Astrocyte (in vitro differentiated cells and primary cell): ENCODE data around the gene PACSIN1. TPM values are rescaled to one million over a fixed set of nuclear protein-coding genes. Genes with fewer than 3 reads are reported as not detected.

Experiments
- DNase-seq: peaks from one replicate; pipeline ENCODE4 v3.0.0-alpha.2; 2010; ENCODE audit warnings: low read depth
- FAIRE-seq: peaks from 2 replicates; lab custom pipeline; 2011; peaks lifted over from hg19 to GRCh38; lab: Jason Lieb, UNC
- H2AFZ ChIP-seq: 2 replicates; pipeline ENCODE4 v1.6.0; 2012; ENCODE audit warnings: low read depth, low read length, inconsistent platforms
- H3K27ac ChIP-seq: 2 replicates; pipeline ENCODE4 v1.5.1; 2011; ENCODE audit warnings: low read depth, low read length, inconsistent platforms
- H3K27me3 ChIP-seq: 2 replicates; pipeline ENCODE4 v1.6.0; 2011; ENCODE audit warnings: low read length, inconsistent platforms; ENCODE audit not compliant: insufficient read depth
- H3K36me3 ChIP-seq: 2 replicates; pipeline ENCODE4 v1.5.1; 2011; ENCODE audit warnings: low read length, inconsistent platforms; ENCODE audit not compliant: insufficient read depth
- H3K4me1 ChIP-seq: 2 replicates; pipeline ENCODE4 v1.5.1; 2011; ENCODE audit warnings: low read length, inconsistent platforms; ENCODE audit not compliant: insufficient read depth
- H3K4me2 ChIP-seq: 2 replicates; pipeline ENCODE4 v1.6.0; 2012; ENCODE audit warnings: low read length, inconsistent platforms
- H3K4me3 ChIP-seq: 2 replicates; pipeline ENCODE4 v1.5.1; 2011; ENCODE audit warnings: low read depth, mild to moderate bottlenecking, low read length, inconsistent platforms; ENCODE audit not compliant: insufficient read depth
- H3K79me2 ChIP-seq: 2 replicates; pipeline ENCODE4 v1.6.0; 2012; ENCODE audit warnings: mild to moderate bottlenecking, low read length, inconsistent platforms; ENCODE audit not compliant: insufficient read depth
- H3K9ac ChIP-seq: 2 replicates; pipeline ENCODE4 v1.6.0; 2012; ENCODE audit warnings: mild to moderate bottlenecking, low read length, inconsistent platforms
- H3K9me3 ChIP-seq: 2 replicates; pipeline ENCODE4 v1.5.1; 2012; ENCODE audit warnings: low read depth, mild to moderate bottlenecking, low read length, inconsistent platforms; ENCODE audit not compliant: insufficient read depth
- H4K20me1 ChIP-seq: 2 replicates; pipeline ENCODE4 v1.6.0; 2012; ENCODE audit warnings: low read length, inconsistent platforms; ENCODE audit not compliant: insufficient read depth
- H3K27ac Mint-ChIP-seq: one replicate; pipeline ENCODE4 v1.8.0; 2021; ENCODE audit warnings: mild to moderate bottlenecking, mixed read lengths; ENCODE audit not compliant: unreplicated experiment
- H3K27me3 Mint-ChIP-seq: one replicate; pipeline ENCODE4 v1.8.0; 2021; ENCODE audit warnings: low read depth, mixed read lengths; ENCODE audit not compliant: unreplicated experiment
- H3K36me3 Mint-ChIP-seq: one replicate; pipeline ENCODE4 v1.8.0; 2021; ENCODE audit warnings: low read depth, mixed read lengths; ENCODE audit not compliant: unreplicated experiment
- H3K4me1 Mint-ChIP-seq: one replicate; pipeline ENCODE4 v1.8.0; 2021; ENCODE audit warnings: low read depth, mixed read lengths; ENCODE audit not compliant: unreplicated experiment
- H3K4me3 Mint-ChIP-seq: one replicate; pipeline ENCODE4 v1.8.0; 2021; ENCODE audit warnings: mild to moderate bottlenecking, moderate library complexity, mixed read lengths; ENCODE audit not compliant: unreplicated experiment
- H3K9me3 Mint-ChIP-seq: one replicate; pipeline ENCODE4 v1.8.0; 2021; ENCODE audit warnings: mild to moderate bottlenecking, mixed read lengths; ENCODE audit not compliant: unreplicated experiment
- EZH2 ChIP-seq: IDR thresholded peaks from 2 replicates; pipeline ENCODE4 v1.6.1; 2012; ENCODE audit warnings: mild to moderate bottlenecking, low read length, inconsistent platforms; ENCODE audit not compliant: insufficient read depth
- total RNA-seq: library from RNA; stranded (reverse); gene quantifications from 2 replicates; pipeline ENCODE4 v1.2.1, GENCODE V29; 2021
- TF ChIP-seq, protein P1 (sequence below): IDR thresholded peaks from 2 replicates; pipeline ENCODE4 v1.5.1; 2011; ENCODE audit warnings: low read depth, mild to moderate bottlenecking, inconsistent platforms, low read length, moderate library complexity; ENCODE audit not compliant: insufficient read depth

PACSIN1 gene
- total RNA-seq, 1 donor from 2014 or later, result 0.32 TPM

DNA sequence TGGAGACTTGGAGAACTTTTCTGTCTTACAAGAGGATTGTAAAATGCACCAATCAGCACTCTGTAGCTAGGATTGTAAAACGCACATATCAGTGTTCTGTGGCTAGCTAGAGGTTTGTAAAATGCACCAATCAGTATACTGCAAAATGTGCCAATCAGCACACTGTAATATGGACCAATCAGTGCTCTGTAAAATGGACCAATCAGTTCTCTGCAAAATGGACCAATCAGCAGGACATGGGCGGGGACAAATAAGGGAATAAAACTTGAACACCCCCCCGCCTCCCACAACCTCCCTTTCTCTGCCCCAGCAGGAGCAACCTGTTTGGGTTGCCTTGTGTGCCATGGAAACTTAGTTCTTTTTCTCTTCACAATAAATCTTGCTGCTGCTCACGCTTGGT is 27.2 kb upstream of the PACSIN1 start:
- Histone ChIP-seq H3K79me2 (no peaks in the 10 kb centered on the region), H3K9me3 (no peaks in the 10 kb centered on the region), H3K4me3 (no peak overlapping the region), H3K27me3 (no peaks in the 10 kb centered on the region), H3K36me3 (no peaks in the 10 kb centered on the region), H4K20me1 (no peaks in the 10 kb centered on the region), H2AFZ (no peak overlapping the region), H3K4me1 (no peaks in the 10 kb centered on the region), H3K9ac (no peak overlapping the region), H3K27ac (no peak overlapping the region), H3K4me2 (no peak overlapping the region)
- Mint-ChIP-seq H3K9me3 (peaks cover 2% of the 10 kb centered on the region), H3K27ac (no peak overlapping the region), H3K4me1 (no peaks in the 10 kb centered on the region), H3K27me3 (no peaks in the 10 kb centered on the region), H3K36me3 (no peaks in the 10 kb centered on the region), H3K4me3 (no peak overlapping the region)
- TF ChIP-seq, protein P1, sequence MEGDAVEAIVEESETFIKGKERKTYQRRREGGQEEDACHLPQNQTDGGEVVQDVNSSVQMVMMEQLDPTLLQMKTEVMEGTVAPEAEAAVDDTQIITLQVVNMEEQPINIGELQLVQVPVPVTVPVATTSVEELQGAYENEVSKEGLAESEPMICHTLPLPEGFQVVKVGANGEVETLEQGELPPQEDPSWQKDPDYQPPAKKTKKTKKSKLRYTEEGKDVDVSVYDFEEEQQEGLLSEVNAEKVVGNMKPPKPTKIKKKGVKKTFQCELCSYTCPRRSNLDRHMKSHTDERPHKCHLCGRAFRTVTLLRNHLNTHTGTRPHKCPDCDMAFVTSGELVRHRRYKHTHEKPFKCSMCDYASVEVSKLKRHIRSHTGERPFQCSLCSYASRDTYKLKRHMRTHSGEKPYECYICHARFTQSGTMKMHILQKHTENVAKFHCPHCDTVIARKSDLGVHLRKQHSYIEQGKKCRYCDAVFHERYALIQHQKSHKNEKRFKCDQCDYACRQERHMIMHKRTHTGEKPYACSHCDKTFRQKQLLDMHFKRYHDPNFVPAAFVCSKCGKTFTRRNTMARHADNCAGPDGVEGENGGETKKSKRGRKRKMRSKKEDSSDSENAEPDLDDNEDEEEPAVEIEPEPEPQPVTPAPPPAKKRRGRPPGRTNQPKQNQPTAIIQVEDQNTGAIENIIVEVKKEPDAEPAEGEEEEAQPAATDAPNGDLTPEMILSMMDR, result no peak
- no peak for TF ChIP-seq EZH2
- FAIRE-seq (no peak), DNase-seq (no peak)

DNA sequence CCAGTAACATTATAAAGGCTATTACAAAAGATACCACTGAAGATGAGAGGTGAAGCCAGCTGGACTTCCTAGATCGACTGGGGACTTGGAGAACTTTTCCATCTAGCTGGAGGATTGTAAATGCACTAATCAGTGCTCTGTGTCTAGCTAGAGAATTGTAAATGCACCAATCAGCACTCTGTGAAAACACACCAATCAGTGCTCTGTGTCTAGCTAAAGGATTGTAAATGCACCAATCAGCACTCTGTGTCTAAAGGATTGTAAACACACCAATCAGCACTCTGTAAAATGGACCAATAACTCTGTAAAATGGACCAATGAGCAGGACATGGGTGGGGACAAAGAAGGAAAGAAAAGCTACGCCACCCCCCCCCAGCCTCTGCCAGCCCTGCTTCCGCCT is 26.4 kb upstream of the PACSIN1 start:
- Histone ChIP-seq H4K20me1 (no peaks in the 10 kb centered on the region), H2AFZ (no peak overlapping the region), H3K27ac (no peak overlapping the region), H3K4me2 (no peak overlapping the region), H3K9ac (no peak overlapping the region), H3K79me2 (no peaks in the 10 kb centered on the region), H3K4me1 (no peaks in the 10 kb centered on the region), H3K36me3 (no peaks in the 10 kb centered on the region), H3K4me3 (no peak overlapping the region), H3K9me3 (no peaks in the 10 kb centered on the region), H3K27me3 (no peaks in the 10 kb centered on the region)
- H3K36me3 Mint-ChIP-seq, result no peaks in the 10 kb centered on the region
- no peaks in the 10 kb centered on the region for H3K4me1 Mint-ChIP-seq
- FAIRE-seq, result no peak
- H3K4me3 Mint-ChIP-seq, result no peak overlapping the region
- no peak for DNase-seq
- H3K27me3 Mint-ChIP-seq, result no peaks in the 10 kb centered on the region
- TF ChIP-seq, protein P1, result no peak
- TF ChIP-seq EZH2, result no peak
- H3K9me3 Mint-ChIP-seq, result peaks cover 2% of the 10 kb centered on the region
- no peak overlapping the region for H3K27ac Mint-ChIP-seq

DNA sequence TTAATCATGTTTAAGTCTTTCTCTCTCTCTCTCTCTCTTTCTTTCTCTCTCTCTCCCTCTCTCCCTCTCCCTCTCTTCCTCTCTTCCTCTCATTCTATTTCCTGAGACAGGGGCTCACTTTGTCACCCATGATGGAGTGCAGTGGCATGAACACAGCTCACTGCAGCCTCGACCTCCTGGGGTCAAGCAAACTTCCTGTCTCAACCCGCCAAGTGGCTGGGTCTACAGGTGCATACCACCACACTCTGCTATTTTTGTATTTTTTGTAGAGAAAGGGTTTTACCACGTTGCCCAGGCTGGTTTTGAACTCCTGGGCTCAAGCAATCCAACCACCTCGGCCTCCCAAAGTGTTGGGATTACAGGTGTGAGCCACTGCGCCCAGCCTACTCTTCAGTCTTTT is 24.4 kb upstream of the PACSIN1 start:
- Histone ChIP-seq H4K20me1 (no peaks in the 10 kb centered on the region), H3K79me2 (no peaks in the 10 kb centered on the region), H3K36me3 (no peaks in the 10 kb centered on the region), H3K4me2 (no peak overlapping the region), H3K4me1 (no peaks in the 10 kb centered on the region), H3K4me3 (no peak overlapping the region), H3K27ac (no peak overlapping the region), H3K9me3 (no peaks in the 10 kb centered on the region), H2AFZ (no peak overlapping the region), H3K9ac (no peak overlapping the region), H3K27me3 (peaks cover 4% of the 10 kb centered on the region)
- DNase-seq, result no peak
- Mint-ChIP-seq H3K36me3 (no peaks in the 10 kb centered on the region), H3K4me3 (no peak overlapping the region), H3K4me1 (no peaks in the 10 kb centered on the region), H3K27me3 (peaks cover 3% of the 10 kb centered on the region), H3K27ac (no peak overlapping the region), H3K9me3 (peaks cover 2% of the 10 kb centered on the region)
- TF ChIP-seq EZH2, result no peak
- TF ChIP-seq, protein P1, result no peak
- FAIRE-seq, result no peak
